ENCODE data around the gene CDO1.

DNA sequence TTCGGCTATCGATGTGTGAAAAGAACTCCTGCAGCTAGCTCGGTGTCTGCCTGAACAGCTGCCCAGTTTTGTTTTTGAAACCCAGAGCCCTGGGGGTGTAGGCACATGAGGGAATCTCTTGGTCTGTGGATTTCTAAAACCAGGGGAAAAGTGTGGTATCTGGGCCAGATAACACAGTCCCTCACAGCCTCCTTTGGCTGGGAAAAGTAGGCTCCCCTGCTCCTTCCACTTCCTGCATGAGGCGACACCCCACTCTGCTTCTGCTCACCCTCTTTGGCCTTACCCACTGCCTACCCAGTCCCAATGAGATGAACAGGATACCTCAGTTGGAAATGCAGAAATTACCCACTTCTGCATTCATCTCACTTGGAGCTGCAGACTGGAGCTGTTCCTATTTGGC is 9.5 kb upstream of the CDO1 start:
- no peak for TF ChIP-seq POLR2A (IDR thresholded peaks at IDR 0.05; ENCODE audit: extremely low read depth, insufficient read length)
- TF ChIP-seq, protein P1, sequence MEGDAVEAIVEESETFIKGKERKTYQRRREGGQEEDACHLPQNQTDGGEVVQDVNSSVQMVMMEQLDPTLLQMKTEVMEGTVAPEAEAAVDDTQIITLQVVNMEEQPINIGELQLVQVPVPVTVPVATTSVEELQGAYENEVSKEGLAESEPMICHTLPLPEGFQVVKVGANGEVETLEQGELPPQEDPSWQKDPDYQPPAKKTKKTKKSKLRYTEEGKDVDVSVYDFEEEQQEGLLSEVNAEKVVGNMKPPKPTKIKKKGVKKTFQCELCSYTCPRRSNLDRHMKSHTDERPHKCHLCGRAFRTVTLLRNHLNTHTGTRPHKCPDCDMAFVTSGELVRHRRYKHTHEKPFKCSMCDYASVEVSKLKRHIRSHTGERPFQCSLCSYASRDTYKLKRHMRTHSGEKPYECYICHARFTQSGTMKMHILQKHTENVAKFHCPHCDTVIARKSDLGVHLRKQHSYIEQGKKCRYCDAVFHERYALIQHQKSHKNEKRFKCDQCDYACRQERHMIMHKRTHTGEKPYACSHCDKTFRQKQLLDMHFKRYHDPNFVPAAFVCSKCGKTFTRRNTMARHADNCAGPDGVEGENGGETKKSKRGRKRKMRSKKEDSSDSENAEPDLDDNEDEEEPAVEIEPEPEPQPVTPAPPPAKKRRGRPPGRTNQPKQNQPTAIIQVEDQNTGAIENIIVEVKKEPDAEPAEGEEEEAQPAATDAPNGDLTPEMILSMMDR (IDR thresholded peaks at IDR 0.05; ENCODE audit: low read depth, low read length) = no peak
- no peak for TF ChIP-seq MYC (IDR thresholded peaks at IDR 0.05; ENCODE audit: low read depth, low read length)
- TF ChIP-seq, protein P2, sequence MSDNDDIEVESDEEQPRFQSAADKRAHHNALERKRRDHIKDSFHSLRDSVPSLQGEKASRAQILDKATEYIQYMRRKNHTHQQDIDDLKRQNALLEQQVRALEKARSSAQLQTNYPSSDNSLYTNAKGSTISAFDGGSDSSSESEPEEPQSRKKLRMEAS (IDR thresholded peaks at IDR 0.05; ENCODE audit: low read depth, low read length) = no peak
